H4 (cell line): ENCODE measurements around the gene CERK. TPM values are rescaled to one million over a fixed set of nuclear protein-coding genes. Genes with fewer than 3 reads are reported as not detected.

Experiments
- DNase-seq: peaks from one replicate; pipeline ENCODE4 v3.0.0-alpha.2; 2015; ENCODE audit warnings: low spot score
- total RNA-seq: library from RNA; depleted of rRNA; stranded (reverse); fragments of >200 nt; shearing (Covaris generic); gene quantifications from 2 replicates; pipeline ENCODE4 v1.2.3, GENCODE V29; 2014

CERK gene
- total RNA-seq, 1 experiment from 2014 or later, result 16.9 TPM

GRCh38 chr22:46678003-46678657, 59.9 kb downstream of the CERK start:
- no peak for DNase-seq

GRCh38 chr22:46677323-46678002, 60.6 kb downstream of the CERK start:
- no peak for DNase-seq

DNA sequence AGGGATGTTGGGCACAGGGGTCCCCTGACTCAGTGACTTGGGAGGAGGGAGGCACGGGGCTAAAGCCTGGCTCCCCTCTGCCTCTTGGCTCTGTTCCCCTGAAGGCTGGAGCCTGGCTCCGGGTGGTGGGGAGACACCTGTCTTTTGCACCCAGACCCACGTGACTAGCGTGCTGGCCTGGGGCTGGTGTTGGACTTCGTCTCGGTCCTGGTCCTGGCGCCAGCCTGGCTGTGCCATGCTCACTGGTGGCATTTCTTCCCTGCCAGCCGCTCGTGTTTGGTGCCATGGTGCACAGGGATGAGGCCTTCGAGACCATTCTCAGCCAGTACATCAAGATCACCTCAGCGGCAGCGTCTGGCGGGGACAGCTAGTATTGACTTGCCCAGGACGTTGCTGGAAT, 61.2 kb downstream of the CERK start:
- DNase-seq, result no peak

GRCh38 chr22:46676479-46676878, 61.6 kb downstream of the CERK start:
- no peak for DNase-seq

GRCh38 chr22:46675938-46676337, 62.1 kb downstream of the CERK start:
- DNase-seq, result no peak

DNA sequence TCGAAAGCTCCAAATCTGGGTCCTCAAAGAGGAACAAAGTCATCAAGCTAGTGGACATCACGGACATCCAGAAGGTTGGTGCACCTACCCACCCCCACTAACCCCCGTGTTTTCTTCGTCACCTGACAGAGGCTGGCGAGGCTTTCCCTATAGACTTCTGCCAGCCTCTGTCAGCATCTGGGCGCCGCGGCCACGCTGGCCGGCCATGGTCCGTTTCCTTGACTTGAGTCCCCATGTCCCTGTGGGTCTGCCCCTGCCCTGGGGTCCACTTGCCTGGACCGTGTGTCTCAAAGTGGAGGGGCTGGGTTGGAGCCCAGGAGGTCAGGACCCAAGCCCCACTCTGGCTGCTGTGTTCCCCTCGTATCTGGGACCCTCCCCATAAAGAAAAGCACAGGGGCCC, 62.6 kb downstream of the CERK start:
- DNase-seq, result no peak

- DNase-seq, result no peak
Measured at GRCh38 chr22:46674906-46675305, 63.1 kb downstream of the CERK start.

GRCh38 chr22:46674367-46674781, 63.7 kb downstream of the CERK start:
- DNase-seq, result no peak

- no peak for DNase-seq
Measured at GRCh38 chr22:46673662-46674236, 64.3 kb downstream of the CERK start.

DNA sequence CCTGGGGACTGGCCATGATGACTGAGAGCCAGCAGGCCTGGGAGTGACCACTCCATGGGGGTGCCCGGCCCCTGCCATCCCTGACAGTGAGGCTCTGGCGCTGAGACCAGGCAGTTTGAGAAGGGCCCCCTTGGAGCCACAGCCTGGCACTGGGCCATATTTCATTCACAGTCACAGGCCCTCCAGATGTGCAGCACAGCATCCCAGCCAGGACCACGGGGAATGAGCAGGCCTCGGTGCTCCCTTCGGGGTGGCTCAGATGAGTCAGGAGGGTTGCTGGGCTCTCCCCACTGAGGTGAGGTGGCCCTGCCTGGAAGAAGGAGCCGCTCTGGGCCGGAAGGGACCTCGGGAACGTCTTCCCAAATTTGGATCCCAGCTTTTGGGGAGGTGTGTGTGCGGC, 64.8 kb downstream of the CERK start:
- DNase-seq, result no peak

DNA sequence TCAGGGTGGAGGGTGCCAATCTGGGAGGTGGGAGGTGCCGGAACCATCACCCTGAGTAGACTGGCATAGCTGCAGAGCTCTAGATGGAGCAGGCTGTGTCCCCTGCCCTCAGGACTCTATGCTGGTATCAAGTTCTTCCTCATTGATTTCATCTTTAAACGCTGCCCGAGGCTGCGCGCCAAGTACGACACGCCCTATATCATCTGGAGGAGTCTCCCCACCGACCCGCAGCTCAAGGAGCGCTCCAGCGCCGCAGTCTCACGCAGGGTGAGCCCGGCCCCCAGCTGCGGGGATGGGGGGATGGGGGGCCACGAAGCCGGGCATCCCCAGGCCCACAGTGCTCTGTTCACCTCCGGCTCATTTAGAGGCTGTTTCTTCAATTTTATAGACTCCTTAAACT, 65.3 kb downstream of the CERK start:
- DNase-seq, result no peak

GRCh38 chr22:46671824-46672432, 66.1 kb downstream of the CERK start:
- DNase-seq, result no peak

DNA sequence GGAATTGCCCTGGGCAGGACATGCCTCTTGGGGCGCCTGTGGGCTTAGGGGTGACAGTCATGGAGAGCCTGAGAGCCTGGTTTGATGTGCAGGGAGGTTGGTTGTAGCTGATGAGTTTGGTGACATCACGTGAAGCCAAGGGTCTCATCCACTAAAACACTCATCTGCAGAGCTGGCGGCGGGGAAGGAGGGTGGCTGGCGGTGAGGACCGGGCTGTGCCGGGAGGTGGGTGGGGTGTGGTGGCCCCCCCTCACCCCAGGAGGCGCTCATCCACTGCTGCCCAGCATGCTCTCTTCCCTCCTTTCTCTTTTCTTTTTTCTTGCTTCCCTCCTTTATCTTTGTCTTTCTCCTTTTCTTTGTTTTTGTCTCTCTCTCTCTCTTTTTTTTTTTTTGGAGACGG, 68.9 kb downstream of the CERK start:
- no peak for DNase-seq

DNA sequence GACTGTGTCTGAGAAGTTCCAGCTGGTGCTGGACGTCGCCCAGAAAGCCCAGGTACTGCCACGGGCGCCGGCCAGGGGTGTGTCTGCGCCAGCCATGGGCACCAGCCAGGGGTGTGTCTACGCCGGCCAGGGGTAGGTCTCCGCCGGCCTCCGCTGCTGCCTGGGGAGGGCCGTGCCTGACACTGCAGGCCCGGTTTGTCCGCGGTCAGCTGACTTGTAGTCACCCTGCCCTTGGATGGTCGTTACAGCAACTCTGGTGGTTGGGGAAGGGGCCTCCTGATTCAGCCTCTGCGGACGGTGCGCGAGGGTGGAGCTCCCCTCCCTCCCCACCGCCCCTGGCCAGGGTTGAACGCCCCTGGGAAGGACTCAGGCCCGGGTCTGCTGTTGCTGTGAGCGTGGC, 69.9 kb downstream of the CERK start:
- no peak for DNase-seq

GRCh38 chr22:46667245-46667623, 70.8 kb downstream of the CERK start:
- DNase-seq, result no peak

GRCh38 chr22:46666577-46667244, 71.3 kb downstream of the CERK start:
- no peak for DNase-seq

DNA sequence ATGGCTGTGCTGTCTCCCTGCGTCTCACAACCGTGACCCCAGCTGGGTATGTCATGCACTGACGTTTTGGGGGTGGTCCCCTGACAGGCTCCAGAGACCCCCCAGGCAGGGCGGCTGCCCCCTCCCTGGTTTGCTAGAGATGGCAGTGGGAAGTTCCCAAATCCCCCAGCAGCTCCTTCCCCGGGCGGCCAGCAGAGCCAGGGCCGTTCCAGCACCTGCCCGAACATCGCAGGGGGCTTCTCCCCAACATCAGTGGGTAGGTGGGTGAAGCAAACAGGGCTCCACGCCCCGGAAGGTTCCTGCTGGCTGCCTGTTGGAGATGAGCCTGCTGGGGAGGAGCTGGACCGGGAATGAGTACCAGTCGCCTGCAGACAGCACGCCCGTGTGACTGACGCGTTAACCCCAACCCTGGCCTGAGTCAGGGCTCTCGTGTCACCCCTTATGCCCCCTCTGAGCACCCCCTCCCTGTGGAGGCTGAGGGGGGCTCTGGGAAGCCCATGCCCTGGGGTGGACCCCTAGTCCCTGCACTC, 72.2 kb downstream of the CERK start:
- DNase-seq, result no peak

- no peak for DNase-seq
Measured at GRCh38 chr22:46665151-46665695, 72.8 kb downstream of the CERK start.

- DNase-seq, result no peak
Measured at GRCh38 chr22:46664301-46664855, 73.7 kb downstream of the CERK start.

- no peak for DNase-seq
Measured at GRCh38 chr22:46663436-46664100, 74.5 kb downstream of the CERK start.

DNA sequence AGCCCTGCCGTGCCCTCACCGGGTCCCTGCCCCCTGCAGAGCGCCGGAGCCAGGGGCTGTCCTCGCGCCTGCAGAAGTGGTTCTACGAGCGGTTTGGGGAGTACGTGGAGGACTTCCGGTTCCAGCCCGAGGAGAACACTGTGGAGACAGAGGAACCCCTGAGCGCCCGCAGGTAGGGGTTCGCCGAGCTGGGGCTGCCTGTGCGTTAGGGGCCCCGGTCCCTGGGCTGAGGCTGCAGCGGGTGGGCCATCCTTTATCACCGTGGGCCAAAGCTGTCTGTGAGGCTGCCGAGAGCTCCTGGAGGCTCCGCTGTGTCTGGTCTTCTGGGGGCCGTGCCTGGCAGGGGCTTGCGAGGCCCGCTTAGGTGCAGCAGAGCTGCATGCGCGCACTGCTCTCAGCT, 75.1 kb downstream of the CERK start:
- DNase-seq, result no peak
